NCI-H128 (cell line): Measurements from ENCODE around the gene TAPBP.
"Not testable (repeated sequence)": the region's sequence is repeated elsewhere in the genome, so short reads cannot be mapped to it uniquely, and the experiment has no call there.

Experiments
- DNase-seq: peaks from one replicate; lab custom pipeline; 2025; ENCODE audit not compliant: unreplicated experiment; lab: John Stamatoyannopoulos, UW

The TAPBP gene

GRCh38 chr6:33297956-33298772 is 15.7 kb downstream of the TAPBP start:
- DNase-seq, result no peak

GRCh38 chr6:33297406-33297955 is 16.4 kb downstream of the TAPBP start:
- no peak for DNase-seq

- no peak for DNase-seq
These were observed 17.0 kb downstream of the TAPBP start for GRCh38 chr6:33296797-33297405.

- DNase-seq, result no peak
These were observed 18.1 kb downstream of the TAPBP start for GRCh38 chr6:33295621-33296369.

- DNase-seq, result no peak
These were observed 19.6 kb downstream of the TAPBP start for GRCh38 chr6:33294086-33294823.

- no peak for DNase-seq
These were observed 20.7 kb downstream of the TAPBP start for GRCh38 chr6:33292996-33293682.

- DNase-seq, result no peak
These were observed 23.4 kb downstream of the TAPBP start for GRCh38 chr6:33290459-33290858.

GRCh38 chr6:33289784-33290315 is 24.0 kb downstream of the TAPBP start:
- DNase-seq, result no peak

GRCh38 chr6:33288921-33289783 is 24.7 kb downstream of the TAPBP start, which contains the start of the genes PFDN6 and WDR46:
Gene PFDN6 (plus strand): TSS chr6:33289601. CDS start chr6:33289857, 256 bp downstream.
Gene WDR46 (minus strand): TSS chr6:33289239. CDS start chr6:33289170, 69 bp downstream.
- peak; percentile 76 for DNase-seq

- DNase-seq, result no peak
These were observed 25.5 kb downstream of the TAPBP start for GRCh38 chr6:33288141-33288920.

- no peak for DNase-seq
These were observed 26.6 kb downstream of the TAPBP start for GRCh38 chr6:33286946-33287914.

- DNase-seq, result not testable (repeated sequence)
These were observed 28.7 kb downstream of the TAPBP start for GRCh38 chr6:33285214-33285613.

GRCh38 chr6:33280539-33280938 is 33.3 kb downstream of the TAPBP start:
- no peak for DNase-seq

GRCh38 chr6:33279971-33280511 is 33.8 kb downstream of the TAPBP start:
- DNase-seq, result peak; percentile 20

GRCh38 chr6:33279257-33279695 is 34.6 kb downstream of the TAPBP start:
- no peak for DNase-seq

GRCh38 chr6:33278810-33279209 is 35.1 kb downstream of the TAPBP start:
- DNase-seq, result no peak

- no peak for DNase-seq
These were observed 35.5 kb downstream of the TAPBP start for GRCh38 chr6:33278392-33278741.
